ENCODE data around the gene PPP1R14D. TPM values are rescaled to one million over a fixed set of nuclear protein-coding genes. Genes with fewer than 3 reads are reported as not detected.

The PPP1R14D gene
- total and polyA plus RNA-seq, 2 experiments from 2014 or later = not detected

- 0 out of 2 replicates have a peak, but pooled peaks cover 4% of the 10 kb centered on the region for H3K27me3 ChIP-seq (ENCODE audit: insufficient read depth)
- no peaks in the 10 kb centered on the region for H3K79me2 ChIP-seq (replicated peaks; ENCODE audit: insufficient read depth)
- no peak overlapping the region for H3K27ac ChIP-seq (ENCODE audit: low read depth)
- H4K20me1 ChIP-seq (replicated peaks; ENCODE audit: insufficient read depth) = no peaks in the 10 kb centered on the region
- no peak overlapping the region for H3K4me3 ChIP-seq
- no peak overlapping the region for H3K4me2 ChIP-seq
- no peaks in the 10 kb centered on the region for H3K9me2 ChIP-seq (ENCODE audit: insufficient read depth)
- no peaks in the 10 kb centered on the region for H3K36me3 ChIP-seq (ENCODE audit: insufficient read depth)
- Mint-ChIP-seq H3K27me3 (ENCODE audit: insufficient read depth, low read depth, poor library complexity) (peaks cover 25% of the 10 kb centered on the region), H3K4me1 (peaks cover 39% of the 10 kb centered on the region), H3K27ac (no peak overlapping the region), H3K36me3 (ENCODE audit: low read depth) (no peaks in the 10 kb centered on the region), H3K4me3 (no peak overlapping the region), H3K9me3 (no peaks in the 10 kb centered on the region)
- no peak overlapping the region for H2AFZ ChIP-seq
- TF ChIP-seq CTCF (conservative IDR thresholded peaks at IDR 0.05; ENCODE audit: low read depth in 2 of 2) = no peak
- TF ChIP-seq ZNF462 (CRISPR knock-in tag; IDR thresholded peaks at IDR 0.05) = no peak
- TF ChIP-seq, protein P1, sequence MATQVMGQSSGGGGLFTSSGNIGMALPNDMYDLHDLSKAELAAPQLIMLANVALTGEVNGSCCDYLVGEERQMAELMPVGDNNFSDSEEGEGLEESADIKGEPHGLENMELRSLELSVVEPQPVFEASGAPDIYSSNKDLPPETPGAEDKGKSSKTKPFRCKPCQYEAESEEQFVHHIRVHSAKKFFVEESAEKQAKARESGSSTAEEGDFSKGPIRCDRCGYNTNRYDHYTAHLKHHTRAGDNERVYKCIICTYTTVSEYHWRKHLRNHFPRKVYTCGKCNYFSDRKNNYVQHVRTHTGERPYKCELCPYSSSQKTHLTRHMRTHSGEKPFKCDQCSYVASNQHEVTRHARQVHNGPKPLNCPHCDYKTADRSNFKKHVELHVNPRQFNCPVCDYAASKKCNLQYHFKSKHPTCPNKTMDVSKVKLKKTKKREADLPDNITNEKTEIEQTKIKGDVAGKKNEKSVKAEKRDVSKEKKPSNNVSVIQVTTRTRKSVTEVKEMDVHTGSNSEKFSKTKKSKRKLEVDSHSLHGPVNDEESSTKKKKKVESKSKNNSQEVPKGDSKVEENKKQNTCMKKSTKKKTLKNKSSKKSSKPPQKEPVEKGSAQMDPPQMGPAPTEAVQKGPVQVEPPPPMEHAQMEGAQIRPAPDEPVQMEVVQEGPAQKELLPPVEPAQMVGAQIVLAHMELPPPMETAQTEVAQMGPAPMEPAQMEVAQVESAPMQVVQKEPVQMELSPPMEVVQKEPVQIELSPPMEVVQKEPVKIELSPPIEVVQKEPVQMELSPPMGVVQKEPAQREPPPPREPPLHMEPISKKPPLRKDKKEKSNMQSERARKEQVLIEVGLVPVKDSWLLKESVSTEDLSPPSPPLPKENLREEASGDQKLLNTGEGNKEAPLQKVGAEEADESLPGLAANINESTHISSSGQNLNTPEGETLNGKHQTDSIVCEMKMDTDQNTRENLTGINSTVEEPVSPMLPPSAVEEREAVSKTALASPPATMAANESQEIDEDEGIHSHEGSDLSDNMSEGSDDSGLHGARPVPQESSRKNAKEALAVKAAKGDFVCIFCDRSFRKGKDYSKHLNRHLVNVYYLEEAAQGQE (IDR thresholded peaks at IDR 0.05; ENCODE audit: unreplicated experiment) = no peak
- TF ChIP-seq CREB1 (CRISPR knock-in tag; IDR thresholded peaks at IDR 0.05; ENCODE audit: low read depth) = no peak
- no peak for TF ChIP-seq JUNB (IDR thresholded peaks at IDR 0.05; ENCODE audit: unreplicated experiment)
- TF ChIP-seq ZNF114 (CRISPR knock-in tag; IDR thresholded peaks at IDR 0.05) = no peak
- ATAC-seq (no peak), DNase-seq (ENCODE audit: low spot score) (no peak)
- H3K4me1 ChIP-seq (ENCODE audit: insufficient read depth) = peaks cover 17% of the 10 kb centered on the region
- H3F3A ChIP-seq (replicated peaks; ENCODE audit: low read depth) = peaks cover 15% of the 10 kb centered on the region
Observed at GRCh38 chr15:40767838-40768500, 60.5 kb downstream of the PPP1R14D start.

All from GM23338 (cell line).